Stimulated activated CD4-positive, alpha-beta T cell treated with anti-CD3 and anti-CD28 coated beads, Interleukin-12 subunit alpha, Interleukin-12 subunit beta, amount 100 ng/mL, for 24 hours (primary cell): Measurements from ENCODE around the gene STK11.
A peak's percentile ranks its signal among the peaks of the same experiment; 100 is the strongest.

Source experiments
- DNase-seq, 2 experiments: peaks; one replicate each; pipeline ENCODE4 v3.0.0-alpha.2; 2020; ENCODE audit warnings: low read depth in 2 of 2

STK11 gene

GRCh38 chr19:1205114-1206099, at the start of gene STK11:
Gene STK11, plus strand, starts transcription at chr19:1205778. Its CDS starts 1,136 bp downstream, at chr19:1206914.
- DNase-seq = peak; percentile 99

GRCh38 chr19:1156305-1156801, 49.2 kb upstream of the STK11 start:
- no peak for DNase-seq

- DNase-seq = no peak
Measured at GRCh38 chr19:1156830-1157615, 48.6 kb upstream of the STK11 start.

GRCh38 chr19:1157931-1158884, 47.4 kb upstream of the STK11 start:
- no peak for DNase-seq

GRCh38 chr19:1158885-1159448, 46.6 kb upstream of the STK11 start:
- no peak for DNase-seq

- DNase-seq = no peak
Measured at GRCh38 chr19:1159864-1160595, 45.5 kb upstream of the STK11 start.

GRCh38 chr19:1161716-1162115, 43.9 kb upstream of the STK11 start:
- DNase-seq = no peak

GRCh38 chr19:1162404-1163282, 42.9 kb upstream of the STK11 start:
- DNase-seq = no peak

- no peak for DNase-seq
Measured at GRCh38 chr19:1163283-1163933, 42.2 kb upstream of the STK11 start.

GRCh38 chr19:1163934-1164683, 41.5 kb upstream of the STK11 start:
- DNase-seq = no peak

GRCh38 chr19:1164684-1165531, 40.7 kb upstream of the STK11 start:
- no peak for DNase-seq

- DNase-seq = no peak
Measured at GRCh38 chr19:1166872-1167573, 38.6 kb upstream of the STK11 start.

GRCh38 chr19:1167687-1168571, 37.6 kb upstream of the STK11 start:
- DNase-seq = no peak

- no peak for DNase-seq
Measured at GRCh38 chr19:1168572-1169410, 36.8 kb upstream of the STK11 start.
